Colonic mucosa (tissue), 4 donors: Measurements from ENCODE around the gene PSAPL1. TPM values are rescaled to one million over a fixed set of nuclear protein-coding genes. Genes with fewer than 3 reads are reported as not detected.

ENCODE experiments used
- DNase-seq: peaks from one replicate; pipeline ENCODE4 v3.0.0-alpha.2; 2020
- H3K27ac ChIP-seq: fragments of 200-600 bp; one replicate; pipeline ENCODE4 v1.8.0; 2021
- H3K27me3 ChIP-seq: fragments of 200-600 bp; one replicate; pipeline ENCODE4 v1.8.0; 2021
- H3K36me3 ChIP-seq: fragments of 200-600 bp; one replicate; pipeline ENCODE4 v1.8.0; 2021
- H3K4me1 ChIP-seq: fragments of 200-600 bp; one replicate; pipeline ENCODE4 v1.8.0; 2021; ENCODE audit warnings: mild to moderate bottlenecking
- H3K4me3 ChIP-seq: fragments of 200-600 bp; one replicate; pipeline ENCODE4 v1.8.0; 2021
- H3K9ac ChIP-seq, 2 donors: one replicate each; pipeline ENCODE4 v1.7.0; 2013; ENCODE audit warnings: control low read depth in 2 of 2, low read depth in 2 of 2, low read length in 2 of 2
- H3K9me3 ChIP-seq: fragments of 200-600 bp; one replicate; pipeline ENCODE4 v1.8.0; 2021
- intact Hi-C: fragments of 100-400 bp; cut with DNase I; formaldehyde crosslinking; loops from one replicate; pipeline ENCODE4 v1.14.1; 2022
- total RNA-seq, 2 donors: library from RNA; stranded (reverse); fragmentation: NEBNext Ultra II Directional in 1 of 2; extraction: Animal tissue kit (Norgen Biotek cat#: 25700) in 1 of 2; gene quantifications; one replicate each; pipeline ENCODE4 v1.2.1, GENCODE V29; 2021
- TF ChIP-seq, protein P1 (sequence below): fragments of 200-600 bp; IDR thresholded peaks from one replicate; pipeline ENCODE4 v1.8.0; 2022; ENCODE audit warnings: antibody characterized with exemption, mild to moderate bottlenecking
- donor health status: healthy.
- donor health status: DM: no; HTN: no; CAD: no.
- donor health status: DM: no; HTN: no; CAD: no.

Gene PSAPL1
- total RNA-seq, 2 donors from 2014 or later, result not detected

DNA sequence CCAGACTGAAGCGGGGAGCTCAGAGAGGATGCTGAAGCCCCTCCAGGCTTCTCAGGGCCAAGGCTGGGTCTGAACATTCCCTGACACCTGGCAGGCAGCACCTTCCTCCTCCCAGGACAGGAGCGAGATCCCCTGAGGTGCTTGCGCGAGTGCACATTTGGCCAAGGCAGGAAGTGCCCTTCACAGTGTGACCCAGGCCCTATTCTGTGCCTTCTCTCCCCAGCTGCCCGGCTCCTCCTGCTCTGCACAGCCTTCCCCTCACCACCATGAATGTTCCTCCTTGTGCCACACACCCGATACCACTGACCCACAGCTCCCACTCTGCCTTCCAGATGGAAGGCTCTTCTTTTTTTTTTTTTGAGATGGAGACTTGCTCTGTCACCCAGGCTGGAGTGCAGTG is 17.1 kb upstream of the PSAPL1 start:
- DNase-seq, result no peak
- intact Hi-C loops, result no loop called here
- Histone ChIP-seq H3K27ac (no peak overlapping the region), H3K4me3 (no peak overlapping the region), H3K9me3 (no peaks in the 10 kb centered on the region), H3K36me3 (no peaks in the 10 kb centered on the region), H3K9ac (no peak overlapping the region), H3K27me3 (no peaks in the 10 kb centered on the region), H3K4me1 (no peaks in the 10 kb centered on the region)
- TF ChIP-seq, protein P1, sequence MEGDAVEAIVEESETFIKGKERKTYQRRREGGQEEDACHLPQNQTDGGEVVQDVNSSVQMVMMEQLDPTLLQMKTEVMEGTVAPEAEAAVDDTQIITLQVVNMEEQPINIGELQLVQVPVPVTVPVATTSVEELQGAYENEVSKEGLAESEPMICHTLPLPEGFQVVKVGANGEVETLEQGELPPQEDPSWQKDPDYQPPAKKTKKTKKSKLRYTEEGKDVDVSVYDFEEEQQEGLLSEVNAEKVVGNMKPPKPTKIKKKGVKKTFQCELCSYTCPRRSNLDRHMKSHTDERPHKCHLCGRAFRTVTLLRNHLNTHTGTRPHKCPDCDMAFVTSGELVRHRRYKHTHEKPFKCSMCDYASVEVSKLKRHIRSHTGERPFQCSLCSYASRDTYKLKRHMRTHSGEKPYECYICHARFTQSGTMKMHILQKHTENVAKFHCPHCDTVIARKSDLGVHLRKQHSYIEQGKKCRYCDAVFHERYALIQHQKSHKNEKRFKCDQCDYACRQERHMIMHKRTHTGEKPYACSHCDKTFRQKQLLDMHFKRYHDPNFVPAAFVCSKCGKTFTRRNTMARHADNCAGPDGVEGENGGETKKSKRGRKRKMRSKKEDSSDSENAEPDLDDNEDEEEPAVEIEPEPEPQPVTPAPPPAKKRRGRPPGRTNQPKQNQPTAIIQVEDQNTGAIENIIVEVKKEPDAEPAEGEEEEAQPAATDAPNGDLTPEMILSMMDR, result no peak

DNA sequence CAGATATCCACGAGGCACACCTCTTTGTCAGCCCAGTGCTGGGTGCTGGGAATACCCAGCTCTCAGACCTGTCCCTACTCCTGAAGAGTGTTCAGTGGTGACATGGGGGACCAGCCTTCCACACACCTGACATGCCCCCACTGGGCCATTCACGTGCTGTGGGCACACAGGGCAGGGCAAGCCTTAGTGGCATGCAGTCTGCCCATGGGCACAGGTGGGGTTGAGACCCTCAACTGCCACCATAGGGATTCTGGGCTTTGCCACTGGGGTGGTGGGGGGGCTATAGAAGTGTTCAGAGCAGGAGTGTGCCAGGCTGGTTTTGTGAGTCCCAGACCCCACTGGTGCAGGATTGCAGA is 16.7 kb upstream of the PSAPL1 start:
- Histone ChIP-seq H3K4me3 (no peak overlapping the region), H3K27ac (no peak overlapping the region), H3K9me3 (no peaks in the 10 kb centered on the region), H3K9ac (no peak overlapping the region), H3K36me3 (no peaks in the 10 kb centered on the region), H3K27me3 (no peaks in the 10 kb centered on the region), H3K4me1 (no peaks in the 10 kb centered on the region)
- TF ChIP-seq, protein P1, result no peak
- no peak for DNase-seq
- intact Hi-C loops, result no loop called here

DNA sequence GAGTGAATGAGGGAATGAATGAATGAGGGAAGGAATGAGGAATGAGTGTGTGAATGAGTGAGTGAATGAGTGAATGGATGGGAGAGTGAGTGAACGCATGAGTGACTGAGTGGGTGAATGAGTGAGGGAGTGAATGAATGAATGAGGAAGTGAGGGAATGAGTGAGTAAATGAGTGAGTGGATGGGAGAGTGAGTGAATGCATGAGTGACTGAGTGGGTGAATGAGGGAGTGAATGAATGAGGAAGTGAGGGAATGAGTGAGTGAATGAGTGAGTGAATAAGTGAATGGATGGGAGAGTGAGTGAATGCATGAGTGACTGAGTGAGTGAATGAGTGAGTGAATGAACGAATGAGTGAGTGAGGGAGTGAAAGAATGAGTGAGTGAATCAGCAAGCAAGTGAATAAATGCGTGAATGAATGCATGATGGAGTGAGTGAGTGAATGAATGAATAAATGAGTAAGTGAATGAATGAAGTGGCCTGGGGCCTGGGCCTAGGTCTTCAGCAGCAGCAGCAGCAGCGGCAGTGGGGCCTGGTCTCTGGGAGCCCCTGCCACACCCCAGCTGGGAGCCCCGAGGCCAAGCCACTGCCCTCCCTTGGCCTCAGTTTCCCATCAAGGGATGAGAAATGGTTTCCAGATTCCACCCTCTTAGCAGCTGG is 16.2 kb upstream of the PSAPL1 start:
- intact Hi-C loops, result no loop called here
- Histone ChIP-seq H3K4me3 (no peak overlapping the region), H3K27ac (no peak overlapping the region), H3K9ac (no peak overlapping the region), H3K36me3 (no peaks in the 10 kb centered on the region), H3K9me3 (no peaks in the 10 kb centered on the region), H3K4me1 (no peaks in the 10 kb centered on the region), H3K27me3 (no peaks in the 10 kb centered on the region)
- no peak for DNase-seq
- TF ChIP-seq, protein P1, result no peak

DNA sequence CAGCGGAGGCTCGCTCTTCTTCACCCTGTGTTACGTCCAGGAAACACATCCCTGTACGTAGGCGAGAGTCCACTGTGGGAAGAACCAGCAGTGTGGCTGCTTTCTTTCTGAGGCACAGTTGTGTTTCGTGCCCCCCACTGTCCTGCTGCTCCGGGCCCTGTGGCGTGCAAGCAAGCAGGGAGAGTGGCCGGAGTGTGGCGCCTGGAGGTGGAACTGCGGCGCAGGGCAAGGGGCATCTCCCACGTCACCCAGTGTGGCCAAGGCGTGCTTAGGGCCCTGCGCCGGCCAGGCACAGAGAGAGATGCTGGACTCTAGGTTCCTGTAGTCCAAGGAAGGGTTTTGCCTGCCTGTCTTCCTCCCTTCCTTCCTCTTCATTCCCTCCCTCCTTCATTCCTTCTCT is 13.3 kb upstream of the PSAPL1 start:
- intact Hi-C loops, result no loop called here
- DNase-seq, result no peak

DNA sequence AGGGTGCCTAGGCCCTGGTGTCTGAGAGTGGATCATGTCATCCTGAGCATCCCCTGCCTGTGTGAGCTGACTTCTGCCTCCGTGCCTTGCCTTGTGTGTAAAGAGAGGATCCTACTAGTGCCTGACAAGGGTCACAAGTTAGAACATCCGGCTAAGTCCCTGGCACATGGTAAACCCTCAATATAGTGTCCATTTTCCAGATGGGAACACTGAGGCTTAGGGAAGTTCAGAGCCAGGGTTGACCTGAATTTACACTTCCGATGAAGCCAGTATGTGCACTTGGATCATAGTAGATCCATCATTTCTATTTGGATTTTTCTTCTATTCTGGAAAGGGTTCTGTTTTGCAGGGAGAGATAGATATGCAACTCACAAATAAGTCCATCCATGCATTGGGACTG is 12.5 kb upstream of the PSAPL1 start:
- Histone ChIP-seq H3K36me3 (no peaks in the 10 kb centered on the region), H3K4me1 (no peaks in the 10 kb centered on the region), H3K4me3 (no peak overlapping the region), H3K9me3 (no peaks in the 10 kb centered on the region), H3K9ac (no peak overlapping the region), H3K27me3 (no peaks in the 10 kb centered on the region), H3K27ac (no peak overlapping the region)
- intact Hi-C loops, result no loop called here
- TF ChIP-seq, protein P1, result no peak
- DNase-seq, result no peak

More for the DNA sequence above, 13.3 kb upstream of the PSAPL1 start:
- Histone ChIP-seq H3K36me3 (no peaks in the 10 kb centered on the region), H3K9ac (no peak overlapping the region), H3K4me1 (no peaks in the 10 kb centered on the region), H3K9me3 (no peaks in the 10 kb centered on the region), H3K27me3 (no peaks in the 10 kb centered on the region), H3K27ac (no peak overlapping the region), H3K4me3 (no peak overlapping the region)
- TF ChIP-seq, protein P1, result no peak
